Stimulated activated CD4-positive, alpha-beta T cell treated with anti-CD3 and anti-CD28 coated beads, Interleukin-12 subunit alpha, Interleukin-12 subunit beta, amount 100 ng/mL, for 4 hours (primary cell): ENCODE results near the gene KCNK17.

Source experiments
- DNase-seq: peaks from one replicate; pipeline ENCODE4 v3.0.0-alpha.2; 2020

Gene KCNK17

GRCh38 chr6:39314273-39314795 lies at the start of gene KCNK17:
TSS of gene KCNK17 (minus strand) at chr6:39314419. CDS start at chr6:39314320, 99 bp downstream.
- no peak for DNase-seq

- no peak for DNase-seq
Measured at GRCh38 chr6:39363280-39363679, 49.1 kb upstream of the KCNK17 start.

- DNase-seq: no peak
Measured at GRCh38 chr6:39362487-39362865, 48.3 kb upstream of the KCNK17 start.

GRCh38 chr6:39361657-39362486 lies 47.7 kb upstream of the KCNK17 start:
- DNase-seq: peak; percentile 38

- DNase-seq: no peak
Measured at GRCh38 chr6:39360378-39360777, 46.2 kb upstream of the KCNK17 start.

GRCh38 chr6:39357998-39358686 lies 43.9 kb upstream of the KCNK17 start:
- DNase-seq: no peak

GRCh38 chr6:39353698-39354315 lies 39.6 kb upstream of the KCNK17 start:
- DNase-seq: no peak

GRCh38 chr6:39350723-39351505 lies 36.7 kb upstream of the KCNK17 start:
- DNase-seq: no peak

- DNase-seq: no peak
Measured at GRCh38 chr6:39348740-39349139, 34.5 kb upstream of the KCNK17 start.

- peak; percentile 60 for DNase-seq
Measured at GRCh38 chr6:39347906-39348585, 33.8 kb upstream of the KCNK17 start.

GRCh38 chr6:39347206-39347605 lies 33.0 kb upstream of the KCNK17 start:
- DNase-seq: no peak

- DNase-seq: no peak
Measured at GRCh38 chr6:39344821-39345280, 30.6 kb upstream of the KCNK17 start.

- DNase-seq: no peak
Measured at GRCh38 chr6:39343396-39343870, 29.2 kb upstream of the KCNK17 start.

- DNase-seq: no peak
Measured at GRCh38 chr6:39342692-39343395, 28.6 kb upstream of the KCNK17 start.

GRCh38 chr6:39341937-39342336 lies 27.7 kb upstream of the KCNK17 start:
- no peak for DNase-seq

GRCh38 chr6:39341352-39341751 lies 27.1 kb upstream of the KCNK17 start:
- DNase-seq: no peak

- no peak for DNase-seq
Measured at GRCh38 chr6:39339868-39340550, 25.8 kb upstream of the KCNK17 start.

GRCh38 chr6:39339096-39339867 lies 25.1 kb upstream of the KCNK17 start:
- no peak for DNase-seq

- DNase-seq: no peak
Measured at GRCh38 chr6:39338397-39338796, 24.2 kb upstream of the KCNK17 start.
